ENCODE results near the gene CIZ1.

Gene CIZ1

GRCh38 chr9:128148509-128149000 lies 42.8 kb downstream of the CIZ1 start:
- in situ Hi-C loops (cut with MboI; ENCODE audit: low pct_unique_long_range_greater_than_20kb, low sequenced_read_pairs, unreplicated experiment): no loop called here
- DNase-seq (ENCODE audit: low spot score): no peak
- TF ChIP-seq CTCF (IDR thresholded peaks at IDR 0.05; ENCODE audit: extremely low read depth, insufficient read depth, missing control alignments): no peak

- in situ Hi-C loops (cut with MboI; ENCODE audit: low pct_unique_long_range_greater_than_20kb, low sequenced_read_pairs, unreplicated experiment): no loop called here
- no peak for TF ChIP-seq CTCF (IDR thresholded peaks at IDR 0.05; ENCODE audit: extremely low read depth, insufficient read depth, missing control alignments)
- no peak for DNase-seq (ENCODE audit: low spot score)
Measured at GRCh38 chr9:128146591-128147120, 44.7 kb downstream of the CIZ1 start.

GRCh38 chr9:128145951-128146351 lies 45.4 kb downstream of the CIZ1 start:
- DNase-seq (ENCODE audit: low spot score): no peak
- no peak for TF ChIP-seq CTCF (IDR thresholded peaks at IDR 0.05; ENCODE audit: extremely low read depth, insufficient read depth, missing control alignments)
- in situ Hi-C loops (cut with MboI; ENCODE audit: low pct_unique_long_range_greater_than_20kb, low sequenced_read_pairs, unreplicated experiment): no loop called here

GRCh38 chr9:128145536-128145935 lies 45.8 kb downstream of the CIZ1 start:
- in situ Hi-C loops (cut with MboI; ENCODE audit: low pct_unique_long_range_greater_than_20kb, low sequenced_read_pairs, unreplicated experiment): no loop called here
- DNase-seq (ENCODE audit: low spot score): no peak
- no peak for TF ChIP-seq CTCF (IDR thresholded peaks at IDR 0.05; ENCODE audit: extremely low read depth, insufficient read depth, missing control alignments)

- no peak for TF ChIP-seq CTCF (IDR thresholded peaks at IDR 0.05; ENCODE audit: extremely low read depth, insufficient read depth, missing control alignments)
- in situ Hi-C loops (cut with MboI; ENCODE audit: low pct_unique_long_range_greater_than_20kb, low sequenced_read_pairs, unreplicated experiment): no loop called here
- no peak for DNase-seq (ENCODE audit: low spot score)
Measured at GRCh38 chr9:128144239-128145181, 46.9 kb downstream of the CIZ1 start.

GRCh38 chr9:128143525-128144238 lies 47.7 kb downstream of the CIZ1 start:
- TF ChIP-seq CTCF (IDR thresholded peaks at IDR 0.05; ENCODE audit: extremely low read depth, insufficient read depth, missing control alignments): no peak
- no peak for DNase-seq (ENCODE audit: low spot score)
- in situ Hi-C loops (cut with MboI; ENCODE audit: low pct_unique_long_range_greater_than_20kb, low sequenced_read_pairs, unreplicated experiment): no loop called here

Data from GM13977 (cell line).